RPMI8226 (cell line): ENCODE results near the gene CDY1B.
"Not testable (repeated sequence)": the region's sequence is repeated elsewhere in the genome, so short reads cannot be mapped to it uniquely, and the experiment has no call there.

Source experiments
- DNase-seq: peaks from one replicate; pipeline ENCODE4 v3.0.0-alpha.2; 2015

The CDY1B gene, protein sequence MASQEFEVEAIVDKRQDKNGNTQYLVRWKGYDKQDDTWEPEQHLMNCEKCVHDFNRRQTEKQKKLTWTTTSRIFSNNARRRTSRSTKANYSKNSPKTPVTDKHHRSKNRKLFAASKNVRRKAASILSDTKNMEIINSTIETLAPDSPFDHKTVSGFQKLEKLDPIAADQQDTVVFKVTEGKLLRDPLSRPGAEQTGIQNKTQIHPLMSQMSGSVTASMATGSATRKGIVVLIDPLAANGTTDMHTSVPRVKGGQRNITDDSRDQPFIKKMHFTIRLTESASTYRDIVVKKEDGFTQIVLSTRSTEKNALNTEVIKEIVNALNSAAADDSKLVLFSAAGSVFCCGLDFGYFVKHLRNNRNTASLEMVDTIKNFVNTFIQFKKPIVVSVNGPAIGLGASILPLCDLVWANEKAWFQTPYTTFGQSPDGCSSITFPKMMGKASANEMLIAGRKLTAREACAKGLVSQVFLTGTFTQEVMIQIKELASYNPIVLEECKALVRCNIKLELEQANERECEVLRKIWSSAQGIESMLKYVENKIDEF

GRCh38 chrY:24047919-24048318, at the start of gene CDY1B:
Gene CDY1B (minus strand): TSS chrY:24048019. CDS start chrY:24047688, 331 bp downstream.
- DNase-seq = not testable (repeated sequence)

DNA sequence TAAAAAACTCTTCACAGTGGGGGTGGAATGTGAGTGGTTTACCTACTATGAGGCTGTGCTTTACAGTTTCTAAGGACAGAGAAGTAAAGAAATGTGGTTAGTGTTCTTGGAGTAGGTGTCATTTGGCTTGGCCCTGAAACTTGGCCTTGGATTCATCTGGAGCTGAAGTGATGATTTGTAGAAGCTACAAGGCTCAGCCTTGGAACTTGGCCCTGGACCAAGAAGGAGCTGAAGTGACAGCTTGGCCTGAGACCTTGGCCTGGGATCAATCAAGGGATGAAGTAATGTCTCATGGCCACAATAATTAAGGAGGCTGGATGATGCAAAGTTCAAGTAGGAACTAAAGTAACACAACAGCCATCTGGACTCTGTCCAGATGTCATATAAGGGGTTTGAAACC, 1.7 kb upstream of the CDY1B start:
- DNase-seq = not testable (repeated sequence)

- not testable (repeated sequence) for DNase-seq
Measured at GRCh38 chrY:24043209-24043608, 4.6 kb downstream of the CDY1B start.

DNA sequence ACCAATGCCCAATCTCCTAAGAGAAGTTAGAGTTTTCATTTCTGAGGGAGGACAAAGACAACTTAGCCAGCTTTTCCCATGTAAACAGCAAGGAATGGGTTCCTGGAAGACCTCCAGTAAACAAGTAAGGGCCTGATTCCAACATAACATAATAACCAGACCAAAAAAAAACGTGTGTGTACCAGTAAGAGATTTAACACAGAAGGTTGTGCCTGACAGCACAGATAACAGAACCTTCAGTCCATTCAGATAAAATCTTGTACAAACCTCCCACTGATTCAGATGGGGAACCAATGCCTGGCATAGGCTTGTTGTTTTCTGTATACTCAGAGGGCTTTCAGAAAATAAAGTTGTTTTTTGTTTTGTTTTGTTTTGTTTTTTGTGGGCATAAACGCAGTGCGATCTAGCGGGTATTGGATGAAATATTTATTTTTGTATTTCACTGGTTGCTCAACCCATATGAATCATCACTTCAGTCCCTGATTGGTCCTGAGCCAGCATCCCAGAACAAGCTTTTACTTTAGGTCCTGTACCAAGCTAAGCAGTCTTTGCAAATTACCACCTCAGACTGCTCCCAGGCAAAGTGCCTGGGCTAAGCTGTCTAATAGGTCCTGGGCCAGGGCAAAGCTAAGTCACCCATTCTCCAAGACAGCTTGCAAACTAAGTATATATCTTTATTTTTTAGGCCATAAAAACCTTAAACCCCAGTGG, 8.7 kb downstream of the CDY1B start:
- DNase-seq = not testable (repeated sequence)

DNA sequence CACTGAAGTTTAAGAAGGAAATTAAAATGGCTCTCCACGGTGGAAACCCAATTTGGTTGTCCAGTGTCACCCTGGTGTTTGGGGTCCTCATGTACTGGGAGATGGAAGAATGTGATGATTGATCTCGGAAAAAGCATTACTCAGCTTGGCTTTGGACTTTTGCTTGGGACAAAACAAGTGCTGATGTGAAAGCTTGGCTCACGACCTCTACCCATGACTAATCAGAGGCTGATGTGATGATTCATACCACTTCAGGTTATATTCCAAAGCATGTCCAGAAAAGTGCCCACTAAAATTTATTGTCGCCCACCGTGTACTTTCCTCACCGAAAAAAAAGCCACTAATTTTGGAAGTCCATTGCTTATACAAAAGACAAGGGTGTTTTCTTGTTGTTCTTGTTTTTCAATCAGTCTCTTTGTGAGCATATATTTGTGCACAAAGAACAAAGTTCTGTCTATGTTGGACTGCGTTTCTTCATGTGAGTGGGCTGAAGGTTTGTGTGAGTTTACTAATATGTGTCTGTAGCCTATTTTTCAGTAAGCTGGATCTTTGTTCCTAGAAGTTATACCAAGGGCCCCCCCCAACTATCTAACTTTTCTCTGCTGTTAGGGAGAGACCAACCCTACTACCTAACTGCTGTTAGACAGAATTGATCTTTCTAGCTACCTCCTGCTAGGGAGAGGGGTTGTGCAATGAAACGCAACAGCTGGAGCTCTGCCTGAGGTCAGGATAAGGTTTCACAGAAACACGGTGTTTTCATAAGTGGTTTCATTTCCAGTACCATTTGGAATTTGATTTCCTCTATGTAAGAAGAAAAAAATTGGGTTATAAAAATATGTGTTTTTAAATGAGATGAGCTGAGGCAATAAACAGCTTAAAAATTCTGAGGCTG, 21.4 kb downstream of the CDY1B start:
- DNase-seq = not testable (repeated sequence)
